KMS-11 (cell line): ENCODE results near the gene KCNIP1.

Experiments used
- H2AFZ ChIP-seq: fragments of 200-600 bp; sonication (generic); 2 replicates; pipeline ENCODE4 v1.6.1; 2016; ENCODE audit warnings: antibody characterized with exemption, mixed run types, low read depth
- H3K27ac ChIP-seq: fragments of 200-600 bp; sonication (generic); 2 replicates; pipeline ENCODE4 v1.6.1; 2016; ENCODE audit warnings: mild to moderate bottlenecking, mixed run types
- H3K27me3 ChIP-seq: fragments of 200-600 bp; sonication (generic); 2 replicates; pipeline ENCODE4 v1.6.1; 2017; ENCODE audit warnings: mild to moderate bottlenecking, low read depth, mixed run types, moderate library complexity; ENCODE audit not compliant: insufficient read depth
- H3K36me3 ChIP-seq: fragments of 200-600 bp; sonication (generic); 2 replicates; pipeline ENCODE4 v1.6.1; 2017; ENCODE audit warnings: mild to moderate bottlenecking, mixed run types; ENCODE audit not compliant: insufficient read depth
- H3K4me1 ChIP-seq: fragments of 200-600 bp; sonication (generic); 2 replicates; pipeline ENCODE4 v1.6.1; 2016; ENCODE audit warnings: mild to moderate bottlenecking, low read depth, mixed run types; ENCODE audit not compliant: poor library complexity, severe bottlenecking
- H3K4me2 ChIP-seq: fragments of 200-600 bp; sonication (generic); 2 replicates; pipeline ENCODE4 v1.7.0; 2016; ENCODE audit warnings: mild to moderate bottlenecking, mixed run types
- H3K4me3 ChIP-seq: fragments of 200-600 bp; sonication (generic); IDR thresholded peaks from 2 replicates; pipeline ENCODE4 v1.6.1; 2017; ENCODE audit warnings: low read depth, low read length, mixed read lengths; ENCODE audit not compliant: insufficient read depth
- H3K79me2 ChIP-seq: fragments of 200-600 bp; sonication (generic); 2 replicates; pipeline ENCODE4 v1.6.1; 2016; ENCODE audit warnings: low read depth, mixed run types; ENCODE audit not compliant: insufficient read depth
- H3K9ac ChIP-seq: fragments of 200-600 bp; sonication (generic); 2 replicates; pipeline ENCODE4 v1.6.1; 2016; ENCODE audit warnings: mild to moderate bottlenecking, mixed run types
- H4K20me1 ChIP-seq: fragments of 200-600 bp; sonication (generic); 2 replicates; pipeline ENCODE4 v1.6.1; 2016; ENCODE audit warnings: mild to moderate bottlenecking, mixed run types; ENCODE audit not compliant: insufficient read depth
- TF ChIP-seq, protein P1 (sequence below): fragments of 200-600 bp; sonication (generic); conservative IDR thresholded peaks from 2 replicates; pipeline ENCODE4 v1.6.1; 2017; ENCODE audit warnings: low read depth, mild to moderate bottlenecking, antibody characterized with exemption, low read length, moderate library complexity, mixed read lengths

The KCNIP1 gene

DNA sequence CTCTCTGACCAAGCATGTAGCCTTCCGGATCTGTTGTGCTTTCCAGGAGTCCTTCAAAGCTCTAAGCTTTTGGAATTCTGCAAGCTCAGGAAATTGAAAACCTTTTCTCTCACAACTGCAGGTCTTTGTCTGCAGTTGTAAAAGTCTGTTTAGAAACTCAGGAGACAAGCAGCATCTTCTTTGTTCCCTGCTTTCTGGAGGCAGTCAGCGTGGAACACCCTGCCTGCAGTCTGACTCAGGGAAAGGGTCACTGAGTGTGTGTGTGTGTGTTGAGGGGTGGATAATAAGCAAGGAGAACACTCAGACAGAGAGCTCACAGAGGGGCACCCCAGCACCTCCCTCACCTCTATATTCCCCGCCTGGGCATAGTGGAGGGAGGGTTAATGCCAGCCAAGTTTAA lies 29.1 kb downstream of the KCNIP1 start:
- Histone ChIP-seq H3K4me2 (no peak overlapping the region), H3K36me3 (no peaks in the 10 kb centered on the region), H2AFZ (no peak overlapping the region), H3K27ac (no peak overlapping the region), H3K9ac (no peak overlapping the region), H3K27me3 (no peaks in the 10 kb centered on the region), H3K4me3 (no peak overlapping the region), H4K20me1 (no peaks in the 10 kb centered on the region), H3K79me2 (no peaks in the 10 kb centered on the region), H3K4me1 (no peaks in the 10 kb centered on the region)
- TF ChIP-seq, protein P1, sequence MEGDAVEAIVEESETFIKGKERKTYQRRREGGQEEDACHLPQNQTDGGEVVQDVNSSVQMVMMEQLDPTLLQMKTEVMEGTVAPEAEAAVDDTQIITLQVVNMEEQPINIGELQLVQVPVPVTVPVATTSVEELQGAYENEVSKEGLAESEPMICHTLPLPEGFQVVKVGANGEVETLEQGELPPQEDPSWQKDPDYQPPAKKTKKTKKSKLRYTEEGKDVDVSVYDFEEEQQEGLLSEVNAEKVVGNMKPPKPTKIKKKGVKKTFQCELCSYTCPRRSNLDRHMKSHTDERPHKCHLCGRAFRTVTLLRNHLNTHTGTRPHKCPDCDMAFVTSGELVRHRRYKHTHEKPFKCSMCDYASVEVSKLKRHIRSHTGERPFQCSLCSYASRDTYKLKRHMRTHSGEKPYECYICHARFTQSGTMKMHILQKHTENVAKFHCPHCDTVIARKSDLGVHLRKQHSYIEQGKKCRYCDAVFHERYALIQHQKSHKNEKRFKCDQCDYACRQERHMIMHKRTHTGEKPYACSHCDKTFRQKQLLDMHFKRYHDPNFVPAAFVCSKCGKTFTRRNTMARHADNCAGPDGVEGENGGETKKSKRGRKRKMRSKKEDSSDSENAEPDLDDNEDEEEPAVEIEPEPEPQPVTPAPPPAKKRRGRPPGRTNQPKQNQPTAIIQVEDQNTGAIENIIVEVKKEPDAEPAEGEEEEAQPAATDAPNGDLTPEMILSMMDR = no peak

DNA sequence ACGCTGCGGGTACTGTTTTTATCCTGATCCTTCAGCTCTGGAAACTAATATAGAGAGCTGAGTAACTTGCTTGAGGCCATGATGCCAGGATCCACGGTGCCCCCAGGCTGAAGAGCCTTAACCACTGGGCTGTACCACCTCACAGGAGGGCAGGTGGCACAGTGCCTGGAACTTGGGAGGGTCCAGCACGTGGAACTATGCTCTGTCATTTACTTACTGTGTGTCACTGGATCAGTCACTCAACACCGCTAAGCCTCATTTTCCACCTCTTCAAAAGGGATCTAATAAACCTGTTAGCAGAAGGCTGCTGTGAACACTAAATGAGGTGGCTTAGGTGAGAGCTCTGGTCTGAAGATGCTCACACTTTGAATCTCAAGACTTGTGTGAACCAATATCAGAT lies 29.6 kb downstream of the KCNIP1 start:
- H3K36me3 ChIP-seq = no peaks in the 10 kb centered on the region
- no peak overlapping the region for H2AFZ ChIP-seq
- H3K27ac ChIP-seq = no peak overlapping the region
- no peaks in the 10 kb centered on the region for H4K20me1 ChIP-seq
- no peaks in the 10 kb centered on the region for H3K79me2 ChIP-seq
- H3K4me1 ChIP-seq = no peaks in the 10 kb centered on the region
- no peaks in the 10 kb centered on the region for H3K27me3 ChIP-seq
- no peak overlapping the region for H3K9ac ChIP-seq
- H3K4me3 ChIP-seq = no peak overlapping the region
- no peak overlapping the region for H3K4me2 ChIP-seq
- TF ChIP-seq, protein P1 = no peak

DNA sequence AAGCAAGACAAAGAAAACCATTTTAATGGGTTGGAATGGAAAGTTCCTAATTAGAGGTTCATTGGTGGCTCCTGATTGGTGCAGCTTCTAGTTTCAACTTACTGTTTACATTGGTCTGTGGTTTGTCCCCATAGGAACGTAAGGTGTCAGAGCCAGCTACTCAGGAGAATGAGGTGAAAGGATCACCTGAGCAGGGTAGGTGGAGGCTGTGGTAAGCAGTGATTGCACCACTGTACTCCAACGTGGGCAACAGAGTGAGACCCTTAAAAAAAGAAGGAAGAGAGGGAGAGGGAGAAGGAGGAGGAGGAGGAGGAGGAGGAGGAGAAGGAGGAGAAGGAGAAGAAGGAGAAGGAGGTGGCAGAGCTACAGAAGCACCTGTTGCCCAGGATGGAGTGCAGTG lies 30.4 kb downstream of the KCNIP1 start:
- no peak overlapping the region for H2AFZ ChIP-seq
- no peaks in the 10 kb centered on the region for H3K36me3 ChIP-seq
- TF ChIP-seq, protein P1 = no peak
- H3K27ac ChIP-seq = no peak overlapping the region
- no peaks in the 10 kb centered on the region for H3K4me1 ChIP-seq
- H3K4me2 ChIP-seq = no peak overlapping the region
- H3K9ac ChIP-seq = no peak overlapping the region
- no peak overlapping the region for H3K4me3 ChIP-seq
- H3K79me2 ChIP-seq = no peaks in the 10 kb centered on the region
- H3K27me3 ChIP-seq = no peaks in the 10 kb centered on the region
- no peaks in the 10 kb centered on the region for H4K20me1 ChIP-seq

DNA sequence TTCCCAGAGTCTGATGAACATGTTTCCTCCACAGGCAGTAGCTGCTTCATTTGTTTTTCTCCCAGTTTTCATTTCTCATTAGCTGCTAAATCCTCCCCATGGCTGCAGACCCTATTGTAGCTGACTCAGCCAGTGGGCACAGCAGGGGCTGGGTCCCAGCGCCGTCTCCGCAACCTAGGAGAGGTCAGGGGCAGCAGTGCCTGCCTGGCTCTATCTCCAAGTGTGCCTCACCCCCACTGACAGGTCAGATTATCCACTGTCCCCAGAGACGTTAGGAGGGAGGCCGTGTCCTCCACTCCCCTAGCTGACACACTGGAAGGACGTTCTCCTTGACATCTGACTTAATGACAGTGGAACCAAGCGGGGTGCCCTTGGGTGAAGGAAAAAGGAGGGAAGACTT lies 31.1 kb downstream of the KCNIP1 start:
- Histone ChIP-seq H3K36me3 (no peaks in the 10 kb centered on the region), H3K4me2 (no peak overlapping the region), H3K27me3 (no peaks in the 10 kb centered on the region), H4K20me1 (no peaks in the 10 kb centered on the region), H3K9ac (no peak overlapping the region), H3K27ac (no peak overlapping the region), H2AFZ (no peak overlapping the region), H3K4me1 (no peaks in the 10 kb centered on the region), H3K4me3 (no peak overlapping the region), H3K79me2 (no peaks in the 10 kb centered on the region)
- TF ChIP-seq, protein P1 = no peak

DNA sequence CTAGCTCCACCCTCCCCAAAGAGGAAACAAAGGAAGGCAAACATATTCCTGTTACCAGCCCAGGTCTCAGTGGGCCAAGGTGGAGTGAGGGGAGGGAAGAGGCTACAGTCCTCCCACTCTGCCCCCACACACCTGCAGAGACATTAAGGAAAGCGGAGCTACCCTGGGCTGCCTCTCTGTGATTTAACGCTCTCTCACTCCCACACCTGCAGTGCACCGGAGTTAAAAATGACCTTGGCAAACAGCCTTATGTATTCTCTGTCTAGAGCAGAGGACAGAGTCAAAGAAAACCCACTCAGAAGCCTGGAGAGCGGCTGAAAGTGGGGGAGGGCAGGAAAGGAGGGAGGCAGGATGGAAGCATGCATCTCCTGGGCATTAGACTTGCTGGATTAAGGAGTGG lies 32.7 kb downstream of the KCNIP1 start:
- no peak overlapping the region for H3K9ac ChIP-seq
- TF ChIP-seq, protein P1 = no peak
- no peak overlapping the region for H3K4me2 ChIP-seq
- no peaks in the 10 kb centered on the region for H3K36me3 ChIP-seq
- H3K79me2 ChIP-seq = no peaks in the 10 kb centered on the region
- no peaks in the 10 kb centered on the region for H3K4me1 ChIP-seq
- no peak overlapping the region for H2AFZ ChIP-seq
- no peak overlapping the region for H3K4me3 ChIP-seq
- no peaks in the 10 kb centered on the region for H4K20me1 ChIP-seq
- H3K27me3 ChIP-seq = no peaks in the 10 kb centered on the region
- H3K27ac ChIP-seq = no peak overlapping the region
